Measurements from ENCODE around the gene KRTAP22-2. TPM values are rescaled to one million over a fixed set of nuclear protein-coding genes. Genes with fewer than 3 reads are reported as not detected.

KRTAP22-2 gene
- total RNA-seq, 3 donors from 2014 or later: not detected

DNA sequence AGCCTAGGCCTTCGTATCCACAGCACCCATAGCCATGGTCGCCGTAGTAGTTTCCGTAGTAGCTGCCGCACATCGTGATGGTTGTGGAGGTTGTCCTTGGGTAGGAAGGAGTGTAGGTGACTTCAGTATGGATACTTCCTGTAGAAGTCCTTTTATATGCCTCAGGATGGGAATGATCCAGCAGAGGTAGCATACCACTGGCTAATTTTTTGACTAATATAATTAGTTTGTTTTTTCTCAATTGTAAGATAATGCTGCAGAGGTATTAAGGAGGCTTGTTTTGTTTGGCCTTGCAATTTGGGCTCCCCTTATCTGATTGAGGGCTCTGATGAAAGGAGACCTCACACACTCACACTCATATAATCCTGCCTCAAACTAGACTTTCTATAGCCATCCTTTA is 8.6 kb upstream of the KRTAP22-2 start, which contains the start of gene KRTAP6-2:
Gene KRTAP6-2 (minus strand): TSS at position 101 of the 400 bp plus-strand sequence. CDS start 28 bp downstream, at position 73.
- H3K27me3 Mint-ChIP-seq (ENCODE audit: low read depth): no peaks in the 10 kb centered on the region
- H3K36me3 Mint-ChIP-seq (ENCODE audit: insufficient read depth): no peaks in the 10 kb centered on the region
- H3K4me3 Mint-ChIP-seq: no peak within 1 kb of the TSS
- DNase-seq (no peak), ATAC-seq (no peak)
- H3K9me3 Mint-ChIP-seq: peaks cover 11% of the 10 kb centered on the region
- no peaks in the 10 kb centered on the region for H3K4me1 Mint-ChIP-seq (ENCODE audit: low read depth)

DNA sequence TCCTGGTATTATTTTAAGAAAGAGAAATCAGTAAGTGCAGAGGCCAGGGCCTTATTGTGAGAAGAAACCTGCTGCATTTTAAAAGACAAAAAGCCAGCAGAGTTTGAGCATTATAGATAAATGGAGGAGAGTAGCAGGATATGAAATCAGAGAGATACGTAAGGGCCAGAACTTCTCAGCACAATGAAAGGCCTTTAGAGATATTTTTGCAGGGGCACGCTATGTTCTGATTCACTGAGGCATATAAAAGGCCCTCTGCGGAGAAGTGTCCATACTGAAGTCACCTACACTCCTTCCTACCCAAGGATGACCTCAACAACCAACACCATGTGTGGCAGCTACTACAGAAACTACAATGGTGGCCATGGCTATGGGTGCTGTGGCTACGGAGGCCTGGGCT is 1.9 kb upstream of the KRTAP22-2 start, which contains the start of gene KRTAP6-3:
Gene KRTAP6-3 (plus strand): TSS at position 301 of the 400 bp plus-strand sequence. CDS start 6 bp downstream, at position 307.
- Mint-ChIP-seq H3K4me3 (no peak within 1 kb of the TSS), H3K9me3 (no peaks in the 10 kb centered on the region), H3K27me3 (ENCODE audit: low read depth) (no peaks in the 10 kb centered on the region), H3K36me3 (ENCODE audit: insufficient read depth) (no peaks in the 10 kb centered on the region), H3K4me1 (ENCODE audit: low read depth) (no peaks in the 10 kb centered on the region)
- DNase-seq: no peak
- ATAC-seq: no peak

DNA sequence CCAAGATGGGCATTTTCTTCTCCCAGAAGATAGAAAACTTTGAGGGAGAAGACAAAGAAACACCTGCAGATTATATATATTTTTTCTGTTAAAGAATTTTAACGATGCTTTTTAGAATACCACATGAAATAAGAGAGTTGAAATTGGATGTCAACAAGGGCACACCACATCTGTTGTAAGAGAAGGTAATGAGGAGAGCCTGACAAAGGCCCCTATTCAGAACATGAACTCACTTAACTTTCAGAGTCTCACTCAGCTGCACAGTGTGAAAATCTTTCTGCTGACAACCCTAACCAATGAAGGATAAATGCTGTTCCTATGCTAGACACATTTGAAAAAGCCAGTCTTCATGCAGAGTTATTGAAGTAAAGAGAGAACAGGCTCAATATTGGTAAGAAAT is 7.3 kb downstream of the KRTAP22-2 start:
- ATAC-seq (no peak), DNase-seq (no peak)
- Mint-ChIP-seq H3K36me3 (ENCODE audit: insufficient read depth) (no peaks in the 10 kb centered on the region), H3K9me3 (no peaks in the 10 kb centered on the region), H3K27me3 (ENCODE audit: low read depth) (no peaks in the 10 kb centered on the region), H3K4me1 (ENCODE audit: low read depth) (no peaks in the 10 kb centered on the region), H3K4me3 (no peak overlapping the region)

DNA sequence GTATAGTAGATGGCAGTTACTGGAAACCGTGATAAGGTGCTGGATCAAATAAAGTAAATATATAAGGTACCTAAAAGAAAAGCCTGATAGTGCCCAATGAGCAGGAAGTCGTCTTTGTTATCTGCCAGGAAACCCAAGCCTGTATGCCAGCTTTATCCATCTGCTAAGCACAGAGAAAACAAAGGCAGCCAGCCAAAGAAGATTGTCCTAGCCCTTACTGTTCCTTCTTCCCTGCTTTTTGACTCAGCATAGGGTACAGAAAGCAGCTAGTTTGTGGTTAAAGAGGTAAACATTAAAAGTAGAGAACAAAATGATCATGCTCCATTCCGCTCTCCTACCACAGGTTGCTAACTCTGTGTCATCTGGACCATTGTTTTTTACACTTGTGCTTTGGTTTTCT is 10.1 kb downstream of the KRTAP22-2 start:
- Mint-ChIP-seq H3K36me3 (ENCODE audit: insufficient read depth) (no peaks in the 10 kb centered on the region), H3K4me3 (no peak overlapping the region), H3K27me3 (ENCODE audit: low read depth) (no peaks in the 10 kb centered on the region), H3K4me1 (ENCODE audit: low read depth) (no peaks in the 10 kb centered on the region), H3K9me3 (no peaks in the 10 kb centered on the region)
- ATAC-seq (no peak), DNase-seq (no peak)

DNA sequence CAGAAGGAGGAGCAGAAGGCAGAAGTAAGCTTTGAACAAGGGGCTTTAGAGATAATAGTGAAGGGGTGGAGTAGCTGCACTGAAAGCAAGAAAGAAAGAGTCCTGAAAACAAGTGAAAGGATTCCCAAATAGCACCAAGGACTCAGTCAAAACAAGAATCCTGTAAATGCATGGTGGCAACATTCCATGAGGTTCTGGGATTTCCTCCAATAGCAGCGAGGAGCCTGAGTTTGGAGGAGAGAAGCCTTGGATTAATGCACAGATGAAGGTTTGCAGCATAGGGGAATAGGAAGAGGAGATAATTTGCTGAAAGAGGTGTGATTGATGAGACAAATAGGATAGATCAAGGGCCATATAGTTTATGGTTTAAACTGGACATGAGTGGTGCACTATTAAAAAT is 10.9 kb downstream of the KRTAP22-2 start:
- no peaks in the 10 kb centered on the region for H3K36me3 Mint-ChIP-seq (ENCODE audit: insufficient read depth)
- H3K9me3 Mint-ChIP-seq: no peaks in the 10 kb centered on the region
- no peaks in the 10 kb centered on the region for H3K27me3 Mint-ChIP-seq (ENCODE audit: low read depth)
- DNase-seq (no peak), ATAC-seq (no peak)
- H3K4me3 Mint-ChIP-seq: no peak overlapping the region
- H3K4me1 Mint-ChIP-seq (ENCODE audit: low read depth): no peaks in the 10 kb centered on the region

DNA sequence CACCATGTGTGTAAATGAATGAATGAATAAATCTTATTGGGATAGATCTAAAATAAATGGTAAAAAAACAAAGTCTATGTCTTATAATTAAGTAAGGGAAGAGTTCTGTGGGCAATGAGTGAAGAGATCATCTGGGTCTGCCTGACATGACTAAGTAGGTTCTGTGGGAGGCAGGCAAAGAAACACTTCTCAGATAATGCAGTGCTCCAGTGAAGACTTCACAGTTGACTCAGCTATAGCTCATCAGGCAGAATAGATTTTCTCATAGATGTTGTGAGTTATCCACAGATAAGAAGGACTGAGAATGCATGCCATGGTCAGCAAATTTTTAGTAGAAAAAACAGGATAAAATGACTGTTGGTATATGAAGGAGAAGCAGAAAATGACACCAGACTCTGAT is 12.4 kb downstream of the KRTAP22-2 start:
- Mint-ChIP-seq H3K27me3 (ENCODE audit: low read depth) (no peaks in the 10 kb centered on the region), H3K4me3 (no peak overlapping the region), H3K36me3 (ENCODE audit: insufficient read depth) (no peaks in the 10 kb centered on the region), H3K4me1 (ENCODE audit: low read depth) (no peaks in the 10 kb centered on the region), H3K9me3 (no peaks in the 10 kb centered on the region)
- DNase-seq (no peak), ATAC-seq (peak; percentile 56 to 79)

DNA sequence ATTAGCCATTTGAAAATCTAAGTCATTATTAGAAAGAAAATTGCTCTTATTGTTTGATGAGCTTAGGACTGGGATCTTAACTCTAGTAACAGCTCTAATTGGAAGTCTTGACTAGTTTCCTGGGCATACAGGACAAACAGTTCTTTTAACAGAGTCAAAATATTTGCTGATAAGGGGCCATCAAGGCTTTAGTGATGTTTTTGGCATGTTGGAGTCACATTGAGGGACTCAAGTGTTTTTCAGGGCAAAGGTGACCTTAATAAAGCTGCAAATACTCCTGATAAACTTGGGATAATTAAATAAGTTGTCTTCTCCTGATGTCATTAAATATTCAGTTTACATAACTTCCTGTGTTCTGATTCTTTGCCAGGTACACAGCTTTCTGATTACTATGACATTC is 22.6 kb downstream of the KRTAP22-2 start:
- H3K4me3 Mint-ChIP-seq: no peak overlapping the region
- no peaks in the 10 kb centered on the region for H3K27me3 Mint-ChIP-seq (ENCODE audit: low read depth)
- DNase-seq: no peak
- ATAC-seq: no peak
- H3K9me3 Mint-ChIP-seq: peaks cover 5% of the 10 kb centered on the region
- no peaks in the 10 kb centered on the region for H3K4me1 Mint-ChIP-seq (ENCODE audit: low read depth)
- no peaks in the 10 kb centered on the region for H3K36me3 Mint-ChIP-seq (ENCODE audit: insufficient read depth)

DNA sequence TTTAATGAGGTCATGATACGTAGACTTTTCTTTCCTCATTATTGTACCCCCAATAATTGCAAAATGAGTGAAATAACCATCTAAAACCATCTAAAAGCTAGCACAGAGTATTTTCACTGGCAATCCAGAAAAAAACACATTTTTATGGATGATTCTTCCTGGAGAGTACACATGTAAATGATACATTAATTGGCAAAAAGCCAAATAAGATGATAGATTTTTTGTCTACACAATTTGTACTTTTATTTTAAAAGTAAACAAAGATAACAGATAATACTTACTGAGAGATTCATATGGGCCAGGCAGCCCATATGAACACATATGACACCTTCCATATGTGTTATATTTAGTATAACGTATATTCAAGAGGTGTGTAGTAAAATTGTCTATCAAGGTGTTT is 26.6 kb downstream of the KRTAP22-2 start:
- DNase-seq (no peak), ATAC-seq (no peak)
- no peaks in the 10 kb centered on the region for H3K4me1 Mint-ChIP-seq (ENCODE audit: low read depth)
- H3K27me3 Mint-ChIP-seq (ENCODE audit: low read depth): no peaks in the 10 kb centered on the region
- no peaks in the 10 kb centered on the region for H3K36me3 Mint-ChIP-seq (ENCODE audit: insufficient read depth)
- H3K9me3 Mint-ChIP-seq: no peaks in the 10 kb centered on the region
- no peak overlapping the region for H3K4me3 Mint-ChIP-seq

DNA sequence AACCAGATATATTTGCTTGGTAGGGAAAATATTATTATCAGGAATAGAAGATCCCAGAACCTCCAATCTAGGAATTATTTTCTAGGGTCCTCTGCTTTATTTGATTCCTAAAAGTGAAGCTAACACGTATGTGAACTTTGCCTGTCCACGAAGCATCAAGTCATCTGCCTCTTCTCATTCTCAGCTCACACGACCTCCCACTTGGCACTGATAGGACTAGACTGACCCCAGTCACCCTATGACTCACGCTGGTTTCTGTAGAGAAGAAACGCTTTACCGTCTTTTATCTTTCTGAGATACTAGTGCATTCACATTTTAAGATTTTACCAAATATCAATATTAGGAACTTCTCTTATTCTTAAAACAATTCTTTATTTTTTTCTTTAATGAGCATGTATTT is 27.1 kb downstream of the KRTAP22-2 start:
- Mint-ChIP-seq H3K27me3 (ENCODE audit: low read depth) (no peaks in the 10 kb centered on the region), H3K36me3 (ENCODE audit: insufficient read depth) (no peaks in the 10 kb centered on the region), H3K4me3 (no peak overlapping the region), H3K4me1 (ENCODE audit: low read depth) (no peaks in the 10 kb centered on the region), H3K9me3 (no peaks in the 10 kb centered on the region)
- DNase-seq (no peak), ATAC-seq (no peak)

DNA sequence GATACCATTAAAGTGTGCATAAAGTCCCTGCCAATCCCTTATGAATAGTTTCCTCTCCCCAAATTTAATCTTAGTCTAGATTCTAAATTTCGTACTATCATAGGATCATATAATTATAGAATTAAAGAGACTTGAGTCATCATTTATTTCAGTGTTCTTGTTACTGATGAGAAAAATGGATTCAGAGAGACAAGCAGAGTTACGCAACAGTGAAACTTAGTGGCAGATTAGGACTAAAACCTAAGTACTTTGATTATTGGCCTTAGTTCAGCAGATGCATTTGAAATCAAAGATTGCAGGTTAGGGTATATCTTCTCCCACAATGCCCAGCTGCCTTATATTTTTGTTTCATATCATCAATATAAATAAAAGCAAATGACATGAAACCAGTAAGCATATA is 28.2 kb downstream of the KRTAP22-2 start:
- no peak for ATAC-seq
- H3K4me3 Mint-ChIP-seq: no peak overlapping the region
- no peaks in the 10 kb centered on the region for H3K27me3 Mint-ChIP-seq (ENCODE audit: low read depth)

DNA sequence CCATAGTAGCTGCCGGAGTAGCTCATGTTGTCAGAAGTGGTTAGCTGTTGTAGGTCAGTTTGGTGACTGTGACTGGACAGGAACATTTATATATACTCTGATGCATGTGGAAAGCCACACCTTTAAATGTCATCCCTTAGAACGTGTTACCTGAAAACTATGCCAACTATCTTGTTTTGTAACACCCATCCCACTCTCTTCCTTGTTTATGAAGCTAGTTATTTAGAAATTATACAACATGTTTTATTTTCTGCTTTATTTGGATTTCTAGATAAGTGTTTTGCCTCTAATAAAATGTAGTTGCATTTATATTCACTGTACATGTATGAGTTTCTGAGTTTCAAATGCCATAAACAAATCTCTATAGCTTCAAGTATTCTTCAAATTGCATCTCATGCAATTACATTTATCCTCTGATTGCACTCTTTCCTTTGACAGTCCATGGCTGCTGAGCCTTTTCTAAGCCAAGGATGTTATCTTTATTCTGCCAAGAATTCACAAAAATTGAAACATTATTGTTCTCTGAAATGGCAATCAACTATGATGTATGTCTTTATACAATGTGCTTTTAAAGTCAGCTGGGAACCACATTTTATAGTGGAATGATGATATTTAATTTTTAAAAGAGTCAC is 28.8 kb downstream of the KRTAP22-2 start, which contains the start of gene KRTAP19-7:
Gene KRTAP19-7 (minus strand): TSS at position 51 of the 632 bp plus-strand sequence. CDS start 25 bp downstream, at position 26.
- no peak within 1 kb of the TSS for H3K4me3 Mint-ChIP-seq
- no peaks in the 10 kb centered on the region for H3K27me3 Mint-ChIP-seq (ENCODE audit: low read depth)
- ATAC-seq (no peak), DNase-seq (no peak)
- H3K9me3 Mint-ChIP-seq: no peaks in the 10 kb centered on the region
- H3K36me3 Mint-ChIP-seq (ENCODE audit: insufficient read depth): no peaks in the 10 kb centered on the region
- no peaks in the 10 kb centered on the region for H3K4me1 Mint-ChIP-seq (ENCODE audit: low read depth)

More for the DNA sequence above, 28.2 kb downstream of the KRTAP22-2 start:
- no peaks in the 10 kb centered on the region for H3K9me3 Mint-ChIP-seq
- no peaks in the 10 kb centered on the region for H3K4me1 Mint-ChIP-seq (ENCODE audit: low read depth)
- H3K36me3 Mint-ChIP-seq (ENCODE audit: insufficient read depth): no peaks in the 10 kb centered on the region
- no peak for DNase-seq

DNA sequence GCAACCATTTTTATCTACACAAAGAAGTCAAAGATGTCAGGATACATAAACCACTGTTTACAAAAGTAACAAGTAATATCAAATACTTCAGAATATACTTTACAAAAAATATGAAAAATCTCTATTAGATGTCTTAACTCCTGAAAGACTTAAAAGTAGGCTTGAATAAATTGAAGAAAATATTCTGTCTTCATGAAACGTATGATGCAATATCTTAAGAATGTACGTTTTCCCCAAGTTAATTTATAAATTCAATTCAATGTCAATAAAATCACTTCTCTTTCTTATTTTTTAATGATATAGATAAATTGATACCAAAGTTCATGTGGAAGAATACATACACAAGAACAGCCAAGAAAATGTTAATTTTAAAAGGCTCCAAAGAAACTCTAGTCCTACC is 35.1 kb downstream of the KRTAP22-2 start:
- Mint-ChIP-seq H3K36me3 (ENCODE audit: insufficient read depth) (no peaks in the 10 kb centered on the region), H3K4me1 (ENCODE audit: low read depth) (no peaks in the 10 kb centered on the region), H3K4me3 (no peak overlapping the region), H3K27me3 (ENCODE audit: low read depth) (no peaks in the 10 kb centered on the region), H3K9me3 (peaks cover 11% of the 10 kb centered on the region)
- ATAC-seq (no peak), DNase-seq (no peak)

DNA sequence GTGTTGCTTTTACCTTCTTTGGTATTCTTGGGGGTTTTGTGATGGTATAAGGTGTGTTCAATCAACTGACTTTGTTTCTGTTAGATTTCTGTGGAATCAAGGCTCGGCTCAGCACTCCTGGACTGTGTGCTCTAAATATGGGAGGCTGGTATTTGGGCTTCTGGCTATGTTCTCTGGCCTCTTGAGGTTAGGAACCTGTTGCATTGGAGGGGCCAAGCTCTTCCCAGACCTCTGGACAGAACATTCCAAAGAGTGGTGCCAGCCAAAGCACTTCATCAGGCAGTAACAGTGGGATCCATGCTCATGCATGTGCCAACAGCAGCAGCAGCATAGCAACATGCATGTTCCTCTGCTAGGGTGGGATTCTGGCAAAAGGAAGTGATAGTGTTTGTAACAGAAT is 37.4 kb downstream of the KRTAP22-2 start:
- H3K27me3 Mint-ChIP-seq (ENCODE audit: low read depth): peaks cover 2% of the 10 kb centered on the region
- ATAC-seq: no peak
- no peak for DNase-seq
- H3K4me3 Mint-ChIP-seq: no peak overlapping the region
- no peaks in the 10 kb centered on the region for H3K4me1 Mint-ChIP-seq (ENCODE audit: low read depth)
- H3K36me3 Mint-ChIP-seq (ENCODE audit: insufficient read depth): no peaks in the 10 kb centered on the region
- peaks cover 11% of the 10 kb centered on the region for H3K9me3 Mint-ChIP-seq

DNA sequence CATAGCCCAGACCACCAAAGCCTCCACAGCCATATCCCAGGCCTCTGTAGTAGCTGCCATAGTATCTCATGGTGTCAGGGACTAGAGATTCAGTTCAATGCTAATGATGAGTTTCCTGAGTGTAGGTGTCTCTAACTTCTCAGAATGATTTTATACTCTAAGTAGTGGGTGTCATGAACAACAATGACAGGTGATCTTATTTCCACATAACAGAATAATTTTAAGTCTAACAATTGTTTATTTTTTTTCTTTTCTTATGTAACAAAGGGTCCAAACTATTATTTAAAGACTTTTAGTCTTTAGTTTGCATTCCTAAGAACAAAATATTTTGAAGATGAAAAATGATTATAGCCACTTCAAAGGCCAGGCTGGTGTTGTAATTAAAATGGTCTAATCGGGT is 48.4 kb downstream of the KRTAP22-2 start, which contains the start of gene KRTAP19-6:
Gene KRTAP19-6 (minus strand): TSS at position 101 of the 400 bp plus-strand sequence. CDS start 31 bp downstream, at position 70.
- no peak within 1 kb of the TSS for H3K4me3 Mint-ChIP-seq
- peaks cover 4% of the 10 kb centered on the region for H3K9me3 Mint-ChIP-seq
- no peak for DNase-seq
- no peaks in the 10 kb centered on the region for H3K36me3 Mint-ChIP-seq (ENCODE audit: insufficient read depth)
- no peaks in the 10 kb centered on the region for H3K4me1 Mint-ChIP-seq (ENCODE audit: low read depth)
- no peak for ATAC-seq
- H3K27me3 Mint-ChIP-seq (ENCODE audit: low read depth): no peaks in the 10 kb centered on the region

All from activated T-cell treated with anti-CD3 and anti-CD28 coated beads, Interleukin-2, amount 50 U/mL, for 4 hours (primary cell).